ENCODE results near the gene C1D.
A peak's percentile ranks its signal among the peaks of the same experiment; 100 is the strongest.
"Not testable (repeated sequence)": the region's sequence is repeated elsewhere in the genome, so short reads cannot be mapped to it uniquely, and the experiment has no call there.

C1D gene

DNA sequence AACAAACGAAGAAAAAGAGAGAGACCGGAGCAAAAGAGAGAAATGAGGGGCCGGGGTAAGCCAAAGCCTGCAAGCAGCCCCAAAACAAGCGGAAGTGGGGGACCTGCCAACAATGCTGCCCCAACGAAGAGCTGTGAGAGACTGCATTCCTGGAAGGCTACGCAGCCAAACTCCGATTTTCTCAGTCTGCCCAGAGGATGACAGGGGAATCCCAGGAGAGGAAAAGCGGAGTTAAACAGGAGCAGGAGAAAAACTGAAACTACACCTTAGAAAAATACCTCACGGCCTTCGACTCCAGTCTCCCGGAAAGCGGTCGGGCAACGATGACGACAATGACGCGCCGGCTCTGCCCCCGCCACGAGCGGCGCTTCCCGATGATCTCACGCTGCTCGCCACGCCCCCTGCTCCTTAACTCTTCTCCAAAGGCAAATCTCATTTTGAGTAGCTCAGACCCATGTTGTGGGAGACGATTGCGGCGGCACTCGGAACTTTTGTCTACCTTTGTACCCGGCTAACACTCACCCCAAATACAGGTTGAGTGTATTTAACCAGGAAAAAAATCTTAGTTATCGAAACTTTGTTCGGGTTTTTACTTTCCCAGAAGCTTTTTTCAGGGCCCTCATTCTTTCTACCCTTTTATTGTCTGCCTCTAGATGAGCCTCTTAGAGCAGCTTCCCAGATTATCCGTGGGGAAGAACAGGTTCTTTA lies at the start of gene C1D:
Gene C1D (minus strand): TSS at position 325 of the 708 bp plus-strand sequence. CDS start 15,694 bp downstream, outside the sequence.
- peak; percentile 90 for DNase-seq (ENCODE audit: low read depth)

- DNase-seq (ENCODE audit: low read depth): no peak
Observed at GRCh38 chr2:68110102-68110501, 47.3 kb upstream of the C1D start.

DNA sequence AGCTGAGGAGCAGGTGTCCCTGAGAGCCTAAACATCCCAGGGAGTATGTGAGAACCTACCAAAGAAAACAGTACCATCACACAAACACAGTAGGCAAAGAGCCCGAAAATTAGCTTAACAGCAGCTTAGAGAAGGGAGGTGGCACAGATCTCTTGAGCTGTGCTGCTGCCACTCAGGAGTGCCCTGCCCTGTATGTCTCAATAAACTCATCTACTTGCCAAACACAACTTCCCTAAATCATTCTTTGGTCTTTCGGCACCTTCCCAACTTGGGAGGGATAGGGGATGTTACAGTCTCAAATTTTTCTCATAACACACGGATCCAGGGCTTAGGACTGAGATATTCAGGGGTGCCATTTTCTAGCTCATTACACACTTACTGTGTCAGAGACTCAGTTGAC lies 45.3 kb upstream of the C1D start:
- DNase-seq (ENCODE audit: low read depth): no peak

- no peak for DNase-seq (ENCODE audit: low read depth)
Observed at GRCh38 chr2:68107475-68107874, 44.7 kb upstream of the C1D start.

DNA sequence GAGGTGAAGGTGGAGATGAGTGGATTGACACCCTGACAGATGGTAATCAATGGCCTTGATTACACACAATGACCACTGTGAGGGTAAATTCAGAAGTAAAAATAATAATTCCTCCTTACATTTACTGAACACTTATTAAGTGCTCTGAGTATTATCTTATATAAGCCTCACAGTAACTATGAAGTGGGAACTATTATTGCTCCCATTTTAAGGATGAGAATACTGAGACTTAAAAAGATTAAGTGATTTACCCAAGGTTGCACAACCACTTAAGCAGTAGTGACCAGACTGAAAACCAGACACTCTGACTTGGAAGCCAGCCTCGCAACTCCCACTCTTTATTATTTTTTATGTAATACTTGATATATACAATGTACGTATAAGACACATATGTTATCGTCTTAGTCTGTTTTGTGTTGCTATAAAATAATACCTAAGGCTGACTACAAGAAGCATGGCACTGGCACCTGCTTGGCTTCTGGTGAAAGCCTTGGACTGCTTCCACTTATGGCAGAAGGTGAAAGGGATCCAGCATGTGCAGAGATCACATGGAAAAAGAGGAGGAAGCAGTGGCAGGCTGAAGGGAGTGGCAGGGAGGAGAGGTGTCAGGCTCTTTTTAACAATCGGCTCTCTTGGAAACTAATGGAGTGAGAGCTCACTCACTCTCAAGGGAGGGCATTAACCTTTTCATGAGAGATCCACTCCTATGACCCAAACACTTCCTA lies 41.5 kb upstream of the C1D start:
- no peak for DNase-seq (ENCODE audit: low read depth)

GRCh38 chr2:68103709-68104055 lies 40.9 kb upstream of the C1D start:
- DNase-seq (ENCODE audit: low read depth): no peak

DNA sequence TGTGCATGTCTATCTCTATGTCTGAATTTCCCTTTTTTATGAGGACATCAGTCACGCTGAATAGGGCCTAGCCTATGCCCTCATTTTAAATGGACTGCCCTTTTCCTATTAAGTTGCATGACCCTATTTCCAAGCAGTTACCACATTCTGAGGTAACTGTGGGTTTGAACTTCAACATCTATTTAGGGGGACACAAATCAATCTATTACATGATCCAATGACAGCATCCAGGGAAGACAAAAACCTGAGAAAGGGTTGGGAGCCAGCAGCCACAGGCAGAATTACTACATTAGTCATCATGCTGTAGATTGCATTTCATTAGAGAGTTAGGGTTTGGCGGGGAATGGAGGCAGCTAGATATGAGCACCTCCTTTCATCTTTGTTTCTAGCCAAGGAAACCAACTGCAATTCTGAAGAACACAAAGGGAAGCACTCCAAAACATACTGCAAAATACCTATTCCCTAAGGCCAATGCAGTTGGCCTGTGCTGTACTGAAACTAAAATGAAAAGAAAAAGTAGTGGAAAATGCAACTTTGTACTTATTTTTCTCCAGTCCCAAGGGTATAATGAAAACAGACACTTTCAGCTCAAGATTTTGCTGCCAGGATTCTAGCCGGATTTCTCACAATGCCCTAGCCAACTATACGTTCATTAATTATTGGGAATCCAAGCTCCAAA lies 40.4 kb upstream of the C1D start:
- no peak for DNase-seq (ENCODE audit: low read depth)

DNA sequence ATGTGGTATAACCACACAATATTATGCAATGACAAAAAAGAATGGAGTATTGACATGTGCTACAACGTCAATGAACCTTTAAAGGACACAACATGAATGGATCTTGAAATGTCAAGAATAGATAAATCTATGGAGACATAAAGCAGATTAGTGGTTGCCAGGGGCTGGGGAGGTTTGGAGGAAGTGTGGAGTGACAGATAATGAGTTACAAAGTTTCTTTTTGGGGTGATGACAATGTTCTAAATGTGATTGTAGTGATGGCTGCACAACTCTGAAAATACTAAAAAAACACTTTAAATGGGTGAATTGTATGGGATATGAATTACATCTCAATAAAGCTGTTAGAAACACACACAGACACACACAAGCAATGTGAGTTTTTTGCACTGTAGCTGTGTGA lies 37.4 kb upstream of the C1D start:
- no peak for DNase-seq (ENCODE audit: low read depth)

DNA sequence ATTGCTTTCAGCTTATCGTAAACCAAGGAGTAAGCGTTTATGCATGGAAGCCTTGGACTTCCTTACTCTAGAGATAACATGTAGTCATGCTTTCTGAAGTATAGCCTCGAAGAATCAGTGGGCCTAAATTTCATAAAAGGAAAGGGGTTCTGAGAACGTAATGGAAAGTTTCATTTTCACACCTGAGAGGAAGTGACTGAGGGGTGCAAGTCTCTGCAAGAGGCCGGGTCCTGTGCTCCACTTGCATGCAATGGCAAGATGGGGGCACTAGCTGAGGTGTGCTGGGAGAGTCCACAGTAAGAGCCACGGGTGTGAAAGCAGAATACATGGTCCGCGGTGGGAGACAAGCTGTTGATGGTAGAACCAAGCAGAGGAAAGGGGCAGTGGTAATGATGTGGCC lies 36.5 kb upstream of the C1D start:
- no peak for DNase-seq (ENCODE audit: low read depth)

DNA sequence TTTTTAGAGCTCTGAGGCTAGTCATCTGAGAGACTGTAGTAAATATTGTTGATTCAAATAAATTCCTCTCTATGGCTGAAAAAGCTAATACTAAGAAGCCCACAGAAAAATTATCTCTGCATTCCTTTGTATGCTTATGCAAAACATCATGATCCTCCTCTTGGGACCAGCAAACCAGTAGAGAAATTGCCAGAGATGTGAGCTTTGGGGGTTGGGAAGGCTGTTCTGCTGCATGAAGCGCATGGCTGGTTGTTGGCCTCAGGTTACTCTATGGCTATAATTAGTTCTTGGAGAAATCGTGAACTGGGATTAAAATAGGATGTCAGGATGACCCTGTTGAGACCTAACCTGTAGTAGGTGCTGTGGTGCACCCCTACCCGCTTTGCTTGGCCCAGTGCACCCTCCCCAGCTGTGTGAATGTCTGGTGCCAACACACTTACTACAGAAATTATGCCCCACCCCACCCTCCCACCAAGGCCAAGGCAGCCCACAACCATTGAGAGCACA lies 35.5 kb upstream of the C1D start:
- DNase-seq (ENCODE audit: low read depth): no peak

GRCh38 chr2:68094111-68094510 lies 31.3 kb upstream of the C1D start:
- DNase-seq (ENCODE audit: low read depth): no peak

DNA sequence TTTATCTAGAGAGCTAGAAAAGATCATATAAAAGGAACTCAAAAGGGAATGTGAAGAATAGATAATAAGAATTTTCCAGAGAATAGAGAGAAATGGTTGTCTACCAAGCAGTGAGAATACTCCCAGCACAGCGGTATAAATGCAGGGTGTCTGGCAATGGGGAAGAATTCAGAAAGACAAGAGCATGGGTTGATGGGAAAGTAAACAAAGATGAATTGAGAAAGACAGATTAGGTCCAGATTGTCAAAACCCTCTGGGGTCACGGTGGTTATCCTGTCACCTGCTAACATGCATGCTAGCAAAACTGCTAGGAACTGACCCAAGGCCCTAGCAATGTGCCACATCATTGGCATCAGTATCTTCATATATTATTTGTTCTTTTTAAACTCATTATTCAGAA lies 30.8 kb upstream of the C1D start:
- no peak for DNase-seq (ENCODE audit: low read depth)

GRCh38 chr2:68091439-68092034 lies 28.7 kb upstream of the C1D start:
- DNase-seq (ENCODE audit: low read depth): no peak

- no peak for DNase-seq (ENCODE audit: low read depth)
Observed at GRCh38 chr2:68089961-68090360, 27.2 kb upstream of the C1D start.

- DNase-seq (ENCODE audit: low read depth): no peak
Observed at GRCh38 chr2:68088940-68089339, 26.1 kb upstream of the C1D start.

GRCh38 chr2:68086166-68086565 lies 23.4 kb upstream of the C1D start:
- DNase-seq (ENCODE audit: low read depth): no peak

- DNase-seq (ENCODE audit: low read depth): no peak
Observed at GRCh38 chr2:68083346-68083745, 20.5 kb upstream of the C1D start.

GRCh38 chr2:68074050-68074449 lies 11.2 kb upstream of the C1D start:
- DNase-seq (ENCODE audit: low read depth): no peak

DNA sequence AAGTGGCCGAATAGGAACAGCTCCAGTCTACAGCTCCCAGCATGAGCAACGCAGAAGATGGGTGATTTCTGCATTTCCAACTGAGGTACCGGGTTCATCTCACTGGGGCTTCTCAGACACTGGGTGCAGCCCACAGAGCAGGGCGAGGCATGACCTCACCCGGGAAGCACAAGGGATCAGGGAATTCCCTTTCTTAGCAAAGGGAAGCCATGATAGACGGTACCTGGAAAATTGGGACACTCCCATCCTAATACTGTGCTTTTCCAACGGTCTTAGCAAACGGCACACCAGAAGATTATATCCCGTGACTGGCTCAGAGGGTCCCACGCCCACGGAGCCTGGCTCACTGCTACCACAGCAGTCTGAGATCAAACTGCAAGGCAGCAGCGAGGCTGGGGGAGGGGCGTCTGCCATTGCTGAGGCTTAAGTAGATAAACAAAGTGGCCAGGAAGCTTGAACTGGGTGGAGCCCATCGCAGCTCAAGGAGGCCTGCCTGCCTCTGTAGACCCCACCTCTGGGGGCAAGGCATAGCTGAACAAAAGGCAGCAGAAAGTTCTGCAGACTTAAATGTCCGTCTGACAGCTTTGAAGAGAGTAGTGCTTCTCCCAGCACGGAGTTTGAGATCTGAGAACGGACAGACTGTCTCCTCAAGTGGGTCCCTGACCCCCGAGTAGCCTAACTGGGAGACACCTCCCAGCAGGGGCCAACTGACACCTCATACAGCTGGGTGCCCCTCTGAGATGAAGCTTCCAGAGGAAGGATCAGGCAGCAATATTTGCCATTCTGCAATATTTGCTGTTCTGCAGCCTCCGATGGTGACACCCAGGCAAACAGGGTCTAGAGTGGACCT lies 1.2 kb upstream of the C1D start:
- not testable (repeated sequence) for DNase-seq (ENCODE audit: low read depth)

GRCh38 chr2:68060652-68061051 lies 2.2 kb downstream of the C1D start:
- no peak for DNase-seq (ENCODE audit: low read depth)

GRCh38 chr2:68059784-68060525 lies 2.8 kb downstream of the C1D start:
- DNase-seq (ENCODE audit: low read depth): no peak

All from activated T-cell treated with anti-CD3 and anti-CD28 coated beads for 48 hours (primary cell).